Measurements from ENCODE around the gene HDAC4. TPM values are rescaled to one million over a fixed set of nuclear protein-coding genes. Genes with fewer than 3 reads are reported as not detected.

Gene HDAC4
- total and polyA plus RNA-seq, 12 donors, result 3.7 to 40.0 (median 25.5) TPM

DNA sequence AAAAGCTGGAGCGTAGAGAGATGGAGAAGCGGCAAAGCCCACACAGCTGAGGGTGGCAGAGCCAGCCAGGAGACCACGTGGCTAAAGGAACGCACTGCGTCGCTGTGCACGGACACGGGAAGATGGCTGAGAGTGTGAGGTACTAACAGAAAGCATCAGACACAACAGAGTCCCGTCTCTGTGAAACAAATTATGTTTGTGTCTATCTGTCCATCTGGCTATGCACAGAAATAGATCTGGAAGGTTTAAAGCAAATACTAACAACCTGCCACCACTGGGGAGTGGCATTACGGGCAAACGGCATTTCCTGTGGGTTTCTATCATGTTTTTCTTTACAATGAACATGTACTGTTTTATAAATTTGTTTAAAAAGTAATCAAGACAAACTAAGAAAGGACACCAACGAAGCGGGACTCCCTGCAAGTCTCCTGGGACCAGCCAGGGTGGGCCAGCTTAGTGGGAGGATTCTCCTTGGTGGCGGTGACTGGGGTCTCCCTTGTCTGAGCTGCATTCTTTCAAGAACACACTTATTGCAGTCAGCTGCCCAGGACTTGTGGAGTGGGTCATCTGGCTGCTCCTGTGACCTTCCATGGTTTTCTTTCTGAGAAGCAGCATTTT is 290.8 kb downstream of the HDAC4 start:
- H3K36me3 ChIP-seq, result peaks cover 0 to 92% (median 26%) of the 10 kb centered on the region in 9 donors
- TF ChIP-seq, protein P1, sequence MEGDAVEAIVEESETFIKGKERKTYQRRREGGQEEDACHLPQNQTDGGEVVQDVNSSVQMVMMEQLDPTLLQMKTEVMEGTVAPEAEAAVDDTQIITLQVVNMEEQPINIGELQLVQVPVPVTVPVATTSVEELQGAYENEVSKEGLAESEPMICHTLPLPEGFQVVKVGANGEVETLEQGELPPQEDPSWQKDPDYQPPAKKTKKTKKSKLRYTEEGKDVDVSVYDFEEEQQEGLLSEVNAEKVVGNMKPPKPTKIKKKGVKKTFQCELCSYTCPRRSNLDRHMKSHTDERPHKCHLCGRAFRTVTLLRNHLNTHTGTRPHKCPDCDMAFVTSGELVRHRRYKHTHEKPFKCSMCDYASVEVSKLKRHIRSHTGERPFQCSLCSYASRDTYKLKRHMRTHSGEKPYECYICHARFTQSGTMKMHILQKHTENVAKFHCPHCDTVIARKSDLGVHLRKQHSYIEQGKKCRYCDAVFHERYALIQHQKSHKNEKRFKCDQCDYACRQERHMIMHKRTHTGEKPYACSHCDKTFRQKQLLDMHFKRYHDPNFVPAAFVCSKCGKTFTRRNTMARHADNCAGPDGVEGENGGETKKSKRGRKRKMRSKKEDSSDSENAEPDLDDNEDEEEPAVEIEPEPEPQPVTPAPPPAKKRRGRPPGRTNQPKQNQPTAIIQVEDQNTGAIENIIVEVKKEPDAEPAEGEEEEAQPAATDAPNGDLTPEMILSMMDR (IDR thresholded peaks at IDR 0.05), result no peak
- no peak overlapping the region for H3K4me3 ChIP-seq
- ATAC-seq, result no peak
- intact Hi-C loops (cut with DNase I), result loop anchor here in 6 of 10 donors (5.0 to 10.0 kb wide), 3 partner anchors 68 to 75 kb away; no protein-coding TSS in a partner anchor
- WGBS, 2 donors, result 91 to 96% methylated on average over 14 of the region's 14 CpGs
- DNase-seq, result no peak
- H3K27me3 ChIP-seq, result no peaks in the 10 kb centered on the region
- peaks cover 8 to 28% (median 24%) of the 10 kb centered on the region in 9 donors for H3K4me1 ChIP-seq
- H3K9me3 ChIP-seq, result no peaks in the 10 kb centered on the region
- no peak overlapping the region for H3K27ac ChIP-seq

DNA sequence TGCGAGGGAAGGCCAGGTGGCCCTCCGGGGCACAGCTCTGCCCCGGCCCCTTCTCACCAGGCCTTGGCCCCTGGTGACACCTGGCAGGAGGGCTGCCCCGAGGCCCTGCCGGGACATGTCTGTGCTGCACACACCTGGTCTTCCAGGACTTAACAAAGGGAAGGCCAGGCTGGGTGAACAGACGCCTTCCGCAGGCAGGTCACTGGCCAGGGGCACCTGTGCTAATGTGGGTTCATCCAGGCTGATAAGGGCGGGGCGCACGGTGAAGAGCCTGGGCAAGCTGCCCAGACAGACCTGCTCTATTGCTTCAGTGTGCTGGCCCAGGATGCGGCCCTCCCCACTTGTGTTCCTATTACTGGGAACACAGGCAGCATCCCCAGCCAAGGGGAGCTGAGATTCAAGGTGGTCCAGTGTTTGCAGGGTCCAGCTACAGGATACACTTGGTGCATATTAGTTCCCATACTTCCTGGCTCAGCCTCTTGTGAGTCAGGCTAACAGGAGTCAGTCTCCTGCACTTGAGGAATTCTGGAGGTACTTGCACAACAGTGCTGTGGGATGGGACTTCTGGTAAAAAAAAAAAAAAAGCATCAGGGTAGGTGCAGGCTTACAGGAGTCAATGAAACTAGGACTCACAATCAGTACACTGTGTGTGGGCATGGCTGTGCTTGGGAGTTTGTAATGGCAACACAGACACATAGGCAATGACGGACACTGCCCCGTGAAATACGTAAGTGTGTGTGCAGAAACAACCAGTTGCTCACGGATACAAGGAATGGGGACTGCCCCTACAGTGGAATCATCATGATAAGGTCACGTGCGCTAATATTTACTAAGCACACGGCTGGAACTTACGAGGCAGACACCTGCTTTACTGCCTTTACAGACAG is 291.5 kb downstream of the HDAC4 start:
- Histone ChIP-seq H3K4me1 (peaks cover 6 to 21% (median 16%) of the 10 kb centered on the region in 9 donors), H3K36me3 (peaks cover 0 to 96% (median 26%) of the 10 kb centered on the region in 9 donors), H3K27me3 (no peaks in the 10 kb centered on the region), H3K27ac (no peak overlapping the region), H3K4me3 (no peak overlapping the region), H3K9me3 (no peaks in the 10 kb centered on the region)
- intact Hi-C loops (cut with DNase I), result loop anchor here in 6 of 10 donors (5.0 to 10.0 kb wide), 3 partner anchors 67 to 74 kb away; no protein-coding TSS in a partner anchor
- TF ChIP-seq, protein P1 (IDR thresholded peaks at IDR 0.05), result no peak
- 76 to 84% methylated on average over 19 of the region's 19 CpGs for WGBS, 2 donors
- DNase-seq (no peak), ATAC-seq (peak in 3 of 8 donors; percentile 4 to 34 (median 7))

DNA sequence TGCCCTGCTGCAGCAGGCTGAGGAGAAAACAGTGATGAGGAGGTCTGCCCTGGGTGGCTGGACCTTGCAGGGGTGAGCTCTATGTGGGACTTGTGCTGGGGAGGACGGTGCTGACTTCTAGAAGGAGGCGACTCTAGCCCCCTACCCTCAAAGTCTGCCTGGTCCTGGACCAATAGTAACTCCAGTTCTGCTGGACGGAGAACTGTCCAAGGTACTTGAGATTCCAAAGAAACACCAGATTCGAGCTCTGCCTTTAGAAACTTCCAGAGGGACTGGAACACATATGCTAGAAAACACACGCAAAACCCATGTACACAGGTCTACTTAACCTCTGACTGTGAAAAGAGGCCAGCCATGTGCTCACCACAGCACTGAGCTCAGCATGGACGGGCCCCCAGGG is 292.4 kb downstream of the HDAC4 start:
- 65 to 77% methylated on average over 6 of the region's 6 CpGs for WGBS, 2 donors
- DNase-seq, result no peak
- Histone ChIP-seq H3K36me3 (peaks cover 0 to 99% (median 26%) of the 10 kb centered on the region in 9 donors), H3K4me3 (no peak overlapping the region), H3K9me3 (no peaks in the 10 kb centered on the region), H3K4me1 (peaks cover 0 to 14% (median 10%) of the 10 kb centered on the region in 9 donors), H3K27ac (no peak overlapping the region), H3K27me3 (no peaks in the 10 kb centered on the region)
- TF ChIP-seq, protein P1 (IDR thresholded peaks at IDR 0.05), result no peak
- intact Hi-C loops (cut with DNase I), result loop anchor here in 6 of 10 donors (5.0 to 10.0 kb wide), 3 partner anchors 66 to 74 kb away; no protein-coding TSS in a partner anchor
- no peak for ATAC-seq

DNA sequence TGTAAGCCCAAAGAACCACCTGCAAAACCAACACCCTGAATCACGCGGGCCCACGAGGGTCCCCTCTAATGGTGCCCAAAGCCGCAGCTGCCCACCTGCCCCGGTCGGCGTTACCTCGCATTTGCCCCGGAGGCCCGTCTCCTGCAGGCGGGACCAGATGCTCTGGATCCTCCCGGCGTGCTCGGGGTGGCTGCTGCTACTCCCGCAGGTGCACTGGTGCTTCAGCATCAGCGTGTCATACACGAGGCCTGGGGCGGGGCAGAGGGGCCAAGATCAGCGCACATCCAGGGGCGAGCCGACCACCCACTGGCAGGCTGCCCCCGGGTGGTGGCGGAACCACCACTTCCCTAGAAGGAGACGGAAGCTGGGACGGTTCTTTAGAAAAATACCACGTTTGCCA is 292.9 kb downstream of the HDAC4 start:
- ATAC-seq (no peak), DNase-seq (no peak)
- Histone ChIP-seq H3K4me1 (peaks cover 0 to 14% (median 5%) of the 10 kb centered on the region in 9 donors), H3K27me3 (no peaks in the 10 kb centered on the region), H3K9me3 (no peaks in the 10 kb centered on the region), H3K4me3 (no peak overlapping the region), H3K27ac (no peak overlapping the region), H3K36me3 (peaks cover 0 to 100% (median 26%) of the 10 kb centered on the region in 9 donors)
- intact Hi-C loops (cut with DNase I), result loop anchor here in 6 of 10 donors (5.0 to 10.0 kb wide), 3 partner anchors 66 to 73 kb away; no protein-coding TSS in a partner anchor
- TF ChIP-seq, protein P1 (IDR thresholded peaks at IDR 0.05), result no peak
- WGBS, 2 donors, result 94 to 97% methylated on average over 26 of the region's 26 CpGs
